OCI-LY7 (cell line): ENCODE results near the gene FSD1L.

Experiments
- EZH2phosphoT487 ChIP-seq: fragments of 200-600 bp; sonication (generic); IDR thresholded peaks from 2 replicates; pipeline ENCODE4 v1.6.1; 2018; ENCODE audit warnings: low read depth, borderline replicate concordance, mild to moderate bottlenecking, mixed run types, antibody characterized with exemption, low read length, moderate library complexity, mixed read lengths
- TF ChIP-seq, protein P1 (sequence below): fragments of 200-600 bp; sonication (generic); conservative IDR thresholded peaks from 2 replicates; pipeline ENCODE4 v1.5.1; 2014; ENCODE audit warnings: mild to moderate bottlenecking, antibody characterized with exemption, low read length, moderate library complexity, mixed read lengths

DNA sequence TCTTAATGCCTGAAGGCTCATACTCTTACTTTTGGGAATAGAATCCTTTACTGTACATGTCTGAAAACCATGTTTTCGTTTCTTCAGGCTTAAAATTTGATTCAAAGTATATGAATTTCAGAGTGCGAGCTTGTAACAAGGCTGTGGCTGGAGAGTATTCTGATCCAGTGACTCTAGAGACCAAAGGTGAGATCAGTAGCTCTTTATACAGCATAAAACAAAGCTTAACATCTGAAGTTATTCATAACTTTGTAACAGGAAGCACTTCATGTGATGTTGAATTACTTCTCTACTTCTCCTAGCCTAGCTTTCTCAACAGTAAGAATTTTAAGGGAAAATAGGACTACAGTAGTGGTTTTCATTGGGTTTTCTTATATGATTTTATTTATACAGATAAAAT is 60.7 kb downstream of the FSD1L start:
- TF ChIP-seq, protein P1, sequence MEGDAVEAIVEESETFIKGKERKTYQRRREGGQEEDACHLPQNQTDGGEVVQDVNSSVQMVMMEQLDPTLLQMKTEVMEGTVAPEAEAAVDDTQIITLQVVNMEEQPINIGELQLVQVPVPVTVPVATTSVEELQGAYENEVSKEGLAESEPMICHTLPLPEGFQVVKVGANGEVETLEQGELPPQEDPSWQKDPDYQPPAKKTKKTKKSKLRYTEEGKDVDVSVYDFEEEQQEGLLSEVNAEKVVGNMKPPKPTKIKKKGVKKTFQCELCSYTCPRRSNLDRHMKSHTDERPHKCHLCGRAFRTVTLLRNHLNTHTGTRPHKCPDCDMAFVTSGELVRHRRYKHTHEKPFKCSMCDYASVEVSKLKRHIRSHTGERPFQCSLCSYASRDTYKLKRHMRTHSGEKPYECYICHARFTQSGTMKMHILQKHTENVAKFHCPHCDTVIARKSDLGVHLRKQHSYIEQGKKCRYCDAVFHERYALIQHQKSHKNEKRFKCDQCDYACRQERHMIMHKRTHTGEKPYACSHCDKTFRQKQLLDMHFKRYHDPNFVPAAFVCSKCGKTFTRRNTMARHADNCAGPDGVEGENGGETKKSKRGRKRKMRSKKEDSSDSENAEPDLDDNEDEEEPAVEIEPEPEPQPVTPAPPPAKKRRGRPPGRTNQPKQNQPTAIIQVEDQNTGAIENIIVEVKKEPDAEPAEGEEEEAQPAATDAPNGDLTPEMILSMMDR, result no peak
- no peak for TF ChIP-seq EZH2phosphoT487
